ENCODE data around the gene RSPO3.
"Not testable (repeated sequence)": the region's sequence is repeated elsewhere in the genome, so short reads cannot be mapped to it uniquely, and the experiment has no call there.

- not testable (repeated sequence) for TF ChIP-seq CTCF (conservative IDR thresholded peaks at IDR 0.05; ENCODE audit: low read depth, low read length); NFE2L2 (IDR thresholded peaks at IDR 0.05; ENCODE audit: low read depth, low read length); POLR2A (IDR thresholded peaks at IDR 0.05; ENCODE audit: low read depth, low read length); CEBPB (IDR thresholded peaks at IDR 0.05; ENCODE audit: low read depth, low read length); RAD21 (IDR thresholded peaks at IDR 0.05; ENCODE audit: low read length); MXI1 (IDR thresholded peaks at IDR 0.05; ENCODE audit: borderline replicate concordance, low read depth, low read length); FOS (IDR thresholded peaks at IDR 0.05; ENCODE audit: low read depth, low read length); RCOR1 (IDR thresholded peaks at IDR 0.05; ENCODE audit: insufficient replicate concordance, low read length); USF2 (IDR thresholded peaks at IDR 0.05; ENCODE audit: low read depth, low read length); MAFK (IDR thresholded peaks at IDR 0.05; ENCODE audit: low read depth, low read length)
Observed at GRCh38 chr6:127214531-127214930, 96.1 kb downstream of the RSPO3 start.

Data from IMR-90 (cell line).